Measurements from ENCODE around the gene BROX.
"Not testable (repeated sequence)": the region's sequence is repeated elsewhere in the genome, so short reads cannot be mapped to it uniquely, and the experiment has no call there.

Gene BROX

DNA sequence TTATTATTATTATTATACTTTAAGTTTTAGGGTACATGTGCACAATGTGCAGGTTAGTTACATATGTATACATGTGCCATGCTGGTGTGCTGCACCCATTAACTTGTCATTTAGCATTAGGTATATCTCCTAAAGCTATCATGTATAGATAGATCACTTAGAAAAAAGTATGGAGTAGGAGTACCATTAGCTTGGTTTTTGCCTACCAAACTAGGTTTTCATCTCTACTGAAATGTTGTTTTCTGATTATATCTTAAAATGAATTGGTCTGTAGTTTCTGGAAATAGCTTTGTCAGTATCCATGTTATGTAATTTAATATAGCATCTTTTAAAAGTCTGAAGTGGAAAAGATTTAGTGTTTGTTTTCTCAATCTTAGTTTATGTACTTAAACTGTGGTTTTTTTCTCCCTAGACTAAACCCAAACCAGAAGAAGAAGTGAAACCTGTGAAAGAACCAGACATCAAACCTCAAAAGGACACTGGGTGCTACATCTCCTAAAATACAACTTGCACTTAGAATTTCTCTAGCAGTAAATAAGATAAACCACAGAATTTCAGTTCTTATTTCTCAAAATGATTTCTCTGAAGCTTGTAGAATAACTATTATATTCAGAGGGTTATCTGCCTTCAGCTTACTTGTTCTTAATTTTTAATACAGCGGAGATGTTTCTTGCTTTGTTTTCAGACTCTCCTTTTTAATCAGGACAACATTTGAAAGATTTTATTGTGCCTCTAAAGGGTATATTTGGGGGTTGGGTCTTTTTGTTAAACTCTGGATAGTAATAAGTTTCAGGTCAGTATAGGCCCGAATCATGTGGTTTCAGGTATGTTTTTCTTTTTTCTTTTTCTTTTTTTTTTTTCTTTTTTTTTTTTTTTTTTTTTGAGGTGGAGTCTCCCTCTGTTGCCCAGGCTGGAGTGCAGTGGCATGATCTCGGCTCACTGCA lies 20.1 kb downstream of the BROX start:
- peak; percentile 36 for DNase-seq

DNA sequence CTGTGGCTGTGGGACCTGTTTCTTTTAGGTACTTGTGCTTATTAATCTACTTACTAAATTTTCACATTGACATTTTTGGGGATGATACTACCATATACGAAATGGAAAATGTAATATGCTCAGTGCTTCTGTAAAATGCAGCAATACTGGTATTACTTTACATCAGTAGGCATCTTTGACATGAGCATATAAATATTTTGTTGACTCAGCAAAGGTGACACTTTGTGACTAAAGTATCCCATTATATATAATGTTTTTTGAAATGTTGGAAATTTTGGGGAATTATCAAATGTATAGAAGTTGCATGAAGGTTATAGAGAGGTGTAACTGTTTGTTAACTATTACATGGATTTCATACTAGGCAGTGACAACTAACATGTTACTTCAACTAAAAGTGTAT lies 22.4 kb downstream of the BROX start:
- DNase-seq, result no peak

DNA sequence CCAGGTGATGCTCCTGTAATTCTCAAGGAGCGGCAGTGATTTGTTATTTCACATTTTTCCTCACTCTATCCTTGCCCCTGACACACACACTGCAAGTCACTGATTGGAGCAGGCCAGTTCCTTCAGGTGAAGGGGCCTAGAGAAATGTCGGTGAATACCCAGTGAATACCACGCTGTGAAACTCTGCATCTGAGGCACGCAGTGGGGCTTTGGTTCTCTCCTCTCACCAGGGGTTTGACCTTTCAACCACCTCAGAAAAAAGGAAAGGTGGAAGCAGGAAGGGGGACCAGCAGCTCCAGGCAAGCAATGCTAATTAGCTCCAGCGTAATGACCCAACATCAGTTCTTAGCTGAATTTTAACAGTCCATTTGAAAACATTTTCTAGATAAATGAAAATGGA lies 24.1 kb downstream of the BROX start:
- DNase-seq, result no peak

DNA sequence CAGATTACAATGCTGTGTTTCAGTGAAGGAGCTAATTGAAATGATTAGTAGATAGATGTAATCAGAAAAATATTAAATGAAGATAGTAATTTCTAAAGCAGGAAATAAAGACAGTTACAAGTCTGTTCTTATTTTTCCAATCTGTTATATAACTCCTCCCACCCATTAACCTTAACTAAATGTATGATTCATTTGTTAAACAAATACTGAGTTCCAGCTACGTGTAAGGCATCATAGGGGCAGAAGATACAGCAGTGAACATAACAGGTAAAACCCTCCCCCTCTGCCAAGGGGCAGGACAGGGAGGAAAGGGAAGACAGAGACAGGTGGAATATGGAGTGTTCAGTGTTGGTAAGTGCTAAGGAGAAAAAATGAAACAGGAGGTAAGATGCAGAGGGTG lies 24.6 kb downstream of the BROX start, which contains the start of gene FAM177B:
FAM177B (plus strand) TSS at position 231 of the 400 bp plus-strand sequence. CDS start 9,344 bp downstream, outside the sequence.
- DNase-seq, result no peak

GRCh38 chr1:222739465-222739864 lies 27.1 kb downstream of the BROX start:
- no peak for DNase-seq

DNA sequence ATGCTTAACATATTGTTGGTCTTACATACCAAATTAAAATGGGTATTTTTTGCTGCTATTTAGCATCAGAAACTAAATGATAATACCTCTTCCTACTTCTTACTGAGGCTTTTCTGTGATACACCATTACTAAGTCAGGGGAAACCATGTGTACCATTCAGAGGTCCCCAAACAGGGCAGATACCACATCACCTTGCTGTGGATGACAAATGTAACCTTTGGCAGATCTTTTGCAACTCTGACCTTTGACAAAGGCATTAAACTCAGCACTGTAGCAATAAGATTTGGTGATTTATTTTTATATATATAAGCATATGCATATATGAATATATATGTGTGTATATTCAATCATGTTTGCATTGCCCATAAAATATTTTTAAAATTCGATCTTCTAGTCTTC lies 27.6 kb downstream of the BROX start:
- DNase-seq, result no peak

GRCh38 chr1:222741630-222742457 lies 29.5 kb downstream of the BROX start:
- DNase-seq, result not testable (repeated sequence)

DNA sequence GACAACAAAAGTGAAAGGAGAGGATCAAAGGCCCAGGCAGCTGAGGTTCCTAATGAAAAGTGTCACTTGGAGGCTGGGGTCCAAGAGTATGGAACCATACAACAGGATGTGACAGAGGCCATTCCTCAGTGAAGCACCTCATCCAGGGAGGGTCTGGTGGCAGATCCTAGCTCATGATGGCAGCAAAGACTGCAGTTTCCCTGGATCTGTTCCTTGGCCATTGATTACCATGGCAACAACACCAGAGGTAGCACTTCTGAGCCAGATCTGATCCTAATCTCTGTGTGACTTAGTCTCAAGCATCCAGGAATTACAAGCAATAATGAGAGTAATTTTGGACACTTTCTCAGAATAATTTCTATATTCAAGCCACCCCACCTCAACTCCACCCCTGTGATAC lies 37.6 kb downstream of the BROX start:
- no peak for DNase-seq

DNA sequence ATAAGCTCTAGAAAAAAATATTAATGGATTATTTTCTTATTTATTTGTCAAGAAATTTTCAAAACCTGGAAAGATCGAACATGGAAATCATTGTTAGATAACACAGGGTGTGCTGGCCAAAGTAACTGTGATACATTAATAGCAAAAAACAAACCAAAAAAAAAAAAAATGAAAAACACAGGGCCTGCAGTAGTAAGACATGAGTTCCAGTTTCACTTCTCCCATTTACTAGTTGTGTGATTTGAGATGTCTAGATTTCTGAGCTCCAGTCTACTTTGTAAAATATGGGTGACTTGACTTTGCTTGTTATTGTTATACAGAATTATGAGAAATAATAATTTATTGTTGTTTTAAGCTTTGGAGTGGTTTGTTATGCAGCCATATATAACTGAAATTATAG lies 38.3 kb downstream of the BROX start:
- DNase-seq, result no peak

DNA sequence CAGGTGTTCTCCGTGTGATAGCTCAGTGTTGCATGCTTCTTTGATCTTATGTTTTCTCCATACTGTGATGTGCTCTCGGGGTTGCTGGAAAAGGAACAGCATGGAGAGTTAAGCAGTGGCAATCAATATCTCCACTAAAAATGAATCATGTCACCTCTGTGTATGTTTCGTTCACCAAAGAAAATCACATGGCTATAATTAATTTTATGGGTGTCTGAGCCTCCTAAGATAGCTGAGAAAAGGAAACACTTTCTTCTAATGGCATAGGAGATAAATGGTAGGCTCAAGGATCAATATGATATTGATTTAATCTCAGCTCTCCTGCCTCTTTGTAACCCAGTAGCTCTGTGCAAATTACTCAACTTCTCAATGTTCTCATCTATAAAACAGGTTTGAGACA lies 38.9 kb downstream of the BROX start:
- no peak for DNase-seq

GRCh38 chr1:222754366-222755139 lies 42.2 kb downstream of the BROX start:
- no peak for DNase-seq

- DNase-seq, result no peak
These were observed 45.4 kb downstream of the BROX start for GRCh38 chr1:222757646-222758268.

DNA sequence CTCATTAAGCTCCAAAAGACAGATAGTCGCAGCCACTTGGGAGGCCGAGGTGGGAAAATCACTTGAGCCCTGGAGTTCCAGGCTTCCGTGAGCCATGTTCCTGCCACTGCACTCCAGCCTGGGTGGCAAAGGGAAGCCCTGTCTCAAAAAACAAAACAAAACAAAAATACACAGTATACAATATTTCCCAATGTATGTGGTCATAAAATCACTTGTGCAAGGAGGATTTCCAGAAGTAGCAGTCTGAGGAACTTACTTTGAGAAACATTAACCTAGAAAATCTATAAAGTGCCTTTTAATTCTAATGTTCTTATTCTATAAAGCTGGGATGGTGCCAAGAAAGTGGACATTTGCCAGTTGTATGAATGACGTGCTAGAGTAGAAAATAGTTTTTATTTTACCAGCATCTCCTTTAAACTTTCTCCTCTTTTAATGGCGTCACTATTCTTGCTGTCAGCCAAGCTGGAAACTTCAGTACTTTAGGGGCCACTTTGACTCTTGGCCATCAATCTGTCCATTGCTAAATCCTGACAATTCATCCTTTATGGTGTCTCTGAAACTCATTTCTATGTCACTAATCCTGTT lies 47.2 kb downstream of the BROX start:
- no peak for DNase-seq

DNA sequence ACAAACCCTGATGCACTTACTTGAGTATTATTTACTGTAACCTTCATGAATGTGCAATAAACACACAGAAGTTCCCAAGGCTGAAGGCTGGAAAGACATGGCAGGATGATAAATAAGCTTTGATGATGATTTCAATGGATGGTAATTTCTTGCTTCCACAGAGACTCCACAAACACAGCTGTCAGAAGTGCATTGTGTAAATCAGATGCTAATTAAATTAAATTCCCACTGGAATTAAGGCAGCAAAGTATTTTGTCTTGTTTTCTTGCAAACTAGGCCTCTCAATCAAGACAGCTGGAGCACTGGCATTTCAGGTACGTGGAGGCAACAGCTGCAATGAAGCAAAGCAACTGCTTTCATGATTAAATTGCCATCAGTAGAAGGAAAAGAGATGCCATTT lies 48.7 kb downstream of the BROX start:
- no peak for DNase-seq

- not testable (repeated sequence) for DNase-seq
These were observed 49.8 kb downstream of the BROX start for GRCh38 chr1:222762178-222762577.

- peak; percentile 7 for DNase-seq
These were observed 54.8 kb downstream of the BROX start for GRCh38 chr1:222767152-222767571.

GRCh38 chr1:222768592-222768991 lies 56.2 kb downstream of the BROX start:
- DNase-seq, result no peak

- DNase-seq, result peak; percentile 8
These were observed 56.8 kb downstream of the BROX start for GRCh38 chr1:222769181-222769580.

GRCh38 chr1:222769971-222770620 lies 57.7 kb downstream of the BROX start:
- DNase-seq, result no peak

- DNase-seq, result peak; percentile 23
These were observed 60.6 kb downstream of the BROX start for GRCh38 chr1:222772996-222773379.

DNA sequence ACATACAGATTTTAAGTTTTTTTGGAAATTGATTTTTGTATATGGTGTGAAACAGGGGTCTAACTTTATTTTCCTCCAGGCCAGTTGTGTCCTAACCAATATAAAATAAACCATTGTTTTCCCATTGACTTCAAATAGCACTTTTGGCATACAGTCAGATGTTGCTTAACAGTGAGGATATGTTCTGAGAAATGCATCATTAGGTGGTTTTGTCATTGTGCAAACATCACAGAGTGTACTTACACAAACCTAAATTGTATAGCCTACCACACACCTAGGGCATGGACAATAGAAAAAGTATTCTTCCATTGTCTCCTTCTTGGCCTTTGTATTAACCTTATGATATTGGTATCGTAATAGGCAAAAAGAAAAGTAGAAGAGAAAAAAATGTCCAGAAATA lies 65.1 kb downstream of the BROX start:
- no peak for DNase-seq

DNA sequence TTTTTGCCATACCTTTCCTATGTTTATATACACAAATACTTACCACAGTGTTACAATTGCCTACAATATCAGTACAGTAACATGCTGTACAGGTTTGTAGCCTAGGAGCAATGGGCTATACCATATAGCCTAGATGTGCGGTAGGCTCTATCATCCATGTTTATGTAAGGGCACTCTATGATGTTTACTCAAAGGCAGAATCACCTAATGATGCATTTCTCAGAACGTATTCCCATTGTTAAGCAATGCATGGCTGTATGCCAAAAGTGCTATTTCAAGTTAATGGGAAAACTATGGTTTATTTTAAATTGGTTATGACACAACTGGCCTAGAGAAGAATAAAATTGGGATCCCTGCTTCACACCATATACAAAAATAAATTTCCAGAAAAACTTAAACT lies 65.6 kb downstream of the BROX start:
- DNase-seq, result no peak
